SH-SY5Y (cell line): Measurements from ENCODE around the gene RABEP2.

Source experiments
- GATA2 ChIP-seq: IDR thresholded peaks from 2 replicates; pipeline ENCODE4 v1.6.1; 2011; ENCODE audit warnings: mild to moderate bottlenecking, low read depth, low read length
- GATA3 ChIP-seq: IDR thresholded peaks from 2 replicates; pipeline ENCODE4 v1.6.1; 2011; ENCODE audit warnings: low read depth, mild to moderate bottlenecking, low read length, moderate library complexity

- TF ChIP-seq GATA2 (no peak), GATA3 (no peak)
Measured at GRCh38 chr16:28964496-28964895, 39.5 kb upstream of the RABEP2 start.
